Measurements from ENCODE around the gene CGGBP1.

The CGGBP1 gene

GRCh38 chr3:88084097-88084501, 25.3 kb upstream of the CGGBP1 start:
- Histone ChIP-seq H3F3A (ENCODE audit: insufficient read depth, low read length) (no peaks in the 10 kb centered on the region; the same call in 1 of the 2 replicates), H3K79me2 (ENCODE audit: insufficient read depth, low read length) (peaks cover 45% of the 10 kb centered on the region), H3K4me2 (ENCODE audit: low read length) (no peak overlapping the region), H3K9ac (ENCODE audit: low read length) (no peak overlapping the region), H2AFZ (ENCODE audit: low read length) (no peak overlapping the region), H3K27ac (ENCODE audit: low read depth, low read length, poor library complexity, severe bottlenecking) (no peak overlapping the region), H3K27me3 (ENCODE audit: insufficient read depth, low read length) (no peaks in the 10 kb centered on the region), H3K4me1 (ENCODE audit: insufficient read depth, low read length, severe bottlenecking) (no peaks in the 10 kb centered on the region), H4K20me1 (ENCODE audit: insufficient read depth, low read length) (no peaks in the 10 kb centered on the region), H3K9me2 (ENCODE audit: low read depth, low read length) (no peaks in the 10 kb centered on the region), H3K36me3 (ENCODE audit: insufficient read depth, low read length) (peaks cover 40% of the 10 kb centered on the region), H3K9me3 (ENCODE audit: low read length) (no peaks in the 10 kb centered on the region), H3K4me3 (ENCODE audit: low read depth, low read length, poor library complexity, severe bottlenecking) (no peak overlapping the region)
- TF ChIP-seq CTCF (IDR thresholded peaks at IDR 0.05; ENCODE audit: low read length) (no peak), EZH2 (IDR thresholded peaks at IDR 0.05; ENCODE audit: borderline replicate concordance, low read length) (no peak)

GRCh38 chr3:88082854-88083253, 24.0 kb upstream of the CGGBP1 start:
- Histone ChIP-seq H3K4me3 (ENCODE audit: low read depth, low read length, poor library complexity, severe bottlenecking) (no peak overlapping the region), H3K79me2 (ENCODE audit: insufficient read depth, low read length) (peaks cover 57% of the 10 kb centered on the region), H3K4me1 (ENCODE audit: insufficient read depth, low read length, severe bottlenecking) (no peaks in the 10 kb centered on the region), H3K9me2 (ENCODE audit: low read depth, low read length) (no peaks in the 10 kb centered on the region), H3K4me2 (ENCODE audit: low read length) (no peak overlapping the region), H3K9me3 (ENCODE audit: low read length) (no peaks in the 10 kb centered on the region), H3F3A (ENCODE audit: insufficient read depth, low read length) (no peaks in the 10 kb centered on the region; the same call in 1 of the 2 replicates), H4K20me1 (ENCODE audit: insufficient read depth, low read length) (no peaks in the 10 kb centered on the region), H2AFZ (ENCODE audit: low read length) (no peak overlapping the region), H3K36me3 (ENCODE audit: insufficient read depth, low read length) (peaks cover 30% of the 10 kb centered on the region), H3K27me3 (ENCODE audit: insufficient read depth, low read length) (no peaks in the 10 kb centered on the region), H3K27ac (ENCODE audit: low read depth, low read length, poor library complexity, severe bottlenecking) (no peak overlapping the region), H3K9ac (ENCODE audit: low read length) (no peak overlapping the region)
- TF ChIP-seq CTCF (IDR thresholded peaks at IDR 0.05; ENCODE audit: low read length) (no peak), EZH2 (IDR thresholded peaks at IDR 0.05; ENCODE audit: borderline replicate concordance, low read length) (no peak)

- Histone ChIP-seq H4K20me1 (ENCODE audit: insufficient read depth, low read length) (no peaks in the 10 kb centered on the region), H3K9ac (ENCODE audit: low read length) (no peak overlapping the region), H3K27ac (ENCODE audit: low read depth, low read length, poor library complexity, severe bottlenecking) (no peak overlapping the region), H3K4me1 (ENCODE audit: insufficient read depth, low read length, severe bottlenecking) (no peaks in the 10 kb centered on the region), H3K27me3 (ENCODE audit: insufficient read depth, low read length) (no peaks in the 10 kb centered on the region), H3K79me2 (ENCODE audit: insufficient read depth, low read length) (peaks cover 85% of the 10 kb centered on the region), H3K4me3 (ENCODE audit: low read depth, low read length, poor library complexity, severe bottlenecking) (no peak overlapping the region), H3K9me3 (ENCODE audit: low read length) (no peaks in the 10 kb centered on the region), H3F3A (ENCODE audit: insufficient read depth, low read length) (0 out of 2 replicates have a peak, but pooled peaks cover 4% of the 10 kb centered on the region), H2AFZ (ENCODE audit: low read length) (no peak overlapping the region), H3K36me3 (ENCODE audit: insufficient read depth, low read length) (peaks cover 9% of the 10 kb centered on the region), H3K9me2 (ENCODE audit: low read depth, low read length) (no peaks in the 10 kb centered on the region), H3K4me2 (ENCODE audit: low read length) (no peak overlapping the region)
- TF ChIP-seq CTCF (IDR thresholded peaks at IDR 0.05; ENCODE audit: low read length) = no peak
Measured at GRCh38 chr3:88078932-88079331, 20.1 kb upstream of the CGGBP1 start.
